Measurements from ENCODE around the gene HES5. TPM values are rescaled to one million over a fixed set of nuclear protein-coding genes. Genes with fewer than 3 reads are reported as not detected.

HES5 gene
- total and polyA plus RNA-seq, 2 donors (not counting 1 experiment from before 2014, with no cell fraction given), result not detected

DNA sequence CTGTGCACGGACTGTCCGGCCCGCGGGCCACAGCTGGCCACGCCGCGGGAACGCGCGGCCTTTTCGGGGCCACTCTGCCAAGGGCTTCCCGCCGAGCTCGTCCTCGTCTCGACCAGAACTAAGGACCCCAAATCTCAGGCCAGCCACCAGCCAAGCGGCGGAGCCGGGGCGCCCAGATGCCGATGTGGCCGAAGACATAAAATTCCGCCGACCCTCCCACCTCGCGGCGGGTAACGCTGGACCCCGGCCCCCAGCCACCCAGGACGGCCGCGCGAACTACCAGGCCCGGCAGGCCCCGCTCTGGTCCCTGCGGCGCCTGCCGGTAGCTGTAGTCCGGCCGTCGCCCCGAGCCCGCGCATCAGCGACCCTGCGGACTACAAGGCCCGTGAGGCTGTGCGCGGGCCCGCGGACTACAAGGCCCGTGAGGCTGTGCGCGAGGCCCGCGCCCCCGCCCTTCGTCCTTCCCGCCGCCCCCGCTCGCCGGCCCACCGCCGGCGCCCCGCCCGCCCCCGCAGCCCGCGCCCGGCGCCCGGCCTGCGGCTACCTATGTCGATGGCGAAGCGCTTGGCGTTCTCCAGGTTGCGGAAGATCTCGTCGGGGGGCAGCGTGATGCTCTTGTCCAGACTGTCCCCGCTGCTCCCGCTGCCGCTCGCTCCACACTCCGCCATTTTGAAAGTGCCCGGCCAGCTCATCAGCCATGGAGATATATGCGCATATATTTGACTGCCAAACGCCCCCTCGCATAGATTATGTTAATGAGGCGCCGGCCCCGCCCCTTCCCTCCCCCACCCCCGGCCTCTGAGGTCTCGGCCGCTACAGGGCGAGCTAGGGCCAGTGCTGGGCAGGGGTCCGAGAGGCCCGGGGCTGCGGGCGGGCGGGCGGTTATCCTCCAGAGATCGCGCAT is 3.9 kb downstream of the HES5 start, which contains the start of gene PANK4:
Gene PANK4 (minus strand): TSS at position 677 of the 904 bp plus-strand sequence. CDS start 9 bp downstream, at position 668.
- peaks cover 5% of the 10 kb centered on the region for H3K27me3 ChIP-seq (ENCODE audit: control insufficient read depth, insufficient read depth, low read length)

DNA sequence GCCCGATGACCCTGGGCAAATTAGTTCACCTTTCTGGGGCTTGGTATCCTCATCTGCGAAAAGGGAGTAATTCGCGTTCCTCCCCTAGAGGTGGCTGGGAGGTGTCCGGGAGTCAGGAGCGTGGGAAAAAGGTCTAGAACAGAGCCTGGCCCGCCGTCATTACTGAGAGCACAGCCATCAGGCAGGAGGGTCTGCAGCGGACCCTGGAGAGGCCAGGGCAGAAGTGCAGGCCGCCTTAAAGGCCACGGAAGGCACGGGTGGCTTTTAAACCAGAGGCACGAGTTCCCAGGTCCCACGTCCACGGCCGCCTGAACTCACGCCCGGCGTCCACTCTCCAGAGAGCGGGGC is 4.5 kb downstream of the HES5 start:
- Histone ChIP-seq H2AFZ (ENCODE audit: low read length) (peak overlapping the region; percentile 60), H3K4me2 (ENCODE audit: extremely low read depth, insufficient read depth, low read length) (peak overlapping the region; percentile 79), H3K9ac (ENCODE audit: insufficient read depth, low read length) (peak overlapping the region; percentile 81), H3K9me3 (ENCODE audit: control insufficient read depth, insufficient read depth, low read depth, low read length) (no peaks in the 10 kb centered on the region), H3K4me1 (ENCODE audit: control insufficient read depth, extremely low read depth, insufficient read depth, low read length) (peaks cover 20% of the 10 kb centered on the region), H3K79me2 (ENCODE audit: control insufficient read depth, insufficient read depth, low read length) (peaks cover 34% of the 10 kb centered on the region), H3K27ac (ENCODE audit: insufficient read depth, low read length) (peak overlapping the region; percentile 74), H3K36me3 (ENCODE audit: control insufficient read depth, insufficient read depth, low read length) (peaks cover 5% of the 10 kb centered on the region), H3K4me3 (replicated peaks in 1 of 4; ENCODE audit: control extremely low read depth in 1 of 4, insufficient read depth in 1 of 4, low read depth in 3 of 4, low read length in 4 of 4) (peak overlapping the region; percentile 77 to 97 (median 91)), H3K27me3 (ENCODE audit: control insufficient read depth, insufficient read depth, low read length) (peaks cover under 1% of the 10 kb centered on the region), H4K20me1 (ENCODE audit: control insufficient read depth, extremely low read depth, insufficient read depth, low read length) (no peaks in the 10 kb centered on the region)
- DNase-seq (ENCODE audit: low read depth in 2 of 2), result no peak
- TF ChIP-seq EZH2 (IDR thresholded peaks at IDR 0.05; ENCODE audit: low read length, missing control alignments), result no peak
- TF ChIP-seq, protein P1, sequence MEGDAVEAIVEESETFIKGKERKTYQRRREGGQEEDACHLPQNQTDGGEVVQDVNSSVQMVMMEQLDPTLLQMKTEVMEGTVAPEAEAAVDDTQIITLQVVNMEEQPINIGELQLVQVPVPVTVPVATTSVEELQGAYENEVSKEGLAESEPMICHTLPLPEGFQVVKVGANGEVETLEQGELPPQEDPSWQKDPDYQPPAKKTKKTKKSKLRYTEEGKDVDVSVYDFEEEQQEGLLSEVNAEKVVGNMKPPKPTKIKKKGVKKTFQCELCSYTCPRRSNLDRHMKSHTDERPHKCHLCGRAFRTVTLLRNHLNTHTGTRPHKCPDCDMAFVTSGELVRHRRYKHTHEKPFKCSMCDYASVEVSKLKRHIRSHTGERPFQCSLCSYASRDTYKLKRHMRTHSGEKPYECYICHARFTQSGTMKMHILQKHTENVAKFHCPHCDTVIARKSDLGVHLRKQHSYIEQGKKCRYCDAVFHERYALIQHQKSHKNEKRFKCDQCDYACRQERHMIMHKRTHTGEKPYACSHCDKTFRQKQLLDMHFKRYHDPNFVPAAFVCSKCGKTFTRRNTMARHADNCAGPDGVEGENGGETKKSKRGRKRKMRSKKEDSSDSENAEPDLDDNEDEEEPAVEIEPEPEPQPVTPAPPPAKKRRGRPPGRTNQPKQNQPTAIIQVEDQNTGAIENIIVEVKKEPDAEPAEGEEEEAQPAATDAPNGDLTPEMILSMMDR (conservative IDR thresholded peaks at IDR 0.05 in 1 of 2, IDR thresholded peaks at IDR 0.05 in 1 of 2; ENCODE audit: low read depth in 1 of 2, low read length in 2 of 2), result peak in 1 of 2 donors; percentile 6

More for the DNA sequence above, 3.9 kb downstream of the HES5 start, which contains the start of gene PANK4:
- Histone ChIP-seq H3K4me1 (ENCODE audit: control insufficient read depth, extremely low read depth, insufficient read depth, low read length) (peaks cover 20% of the 10 kb centered on the region), H2AFZ (ENCODE audit: low read length) (peak within 1 kb of the TSS; percentile 60), H3K27ac (ENCODE audit: insufficient read depth, low read length) (peak within 1 kb of the TSS; percentile 74), H3K4me3 (replicated peaks in 1 of 4; ENCODE audit: control extremely low read depth in 1 of 4, insufficient read depth in 1 of 4, low read depth in 3 of 4, low read length in 4 of 4) (peak within 1 kb of the TSS; percentile 77 to 97 (median 91)), H3K36me3 (ENCODE audit: control insufficient read depth, insufficient read depth, low read length) (peaks cover 2% of the 10 kb centered on the region), H3K9ac (ENCODE audit: insufficient read depth, low read length) (peak within 1 kb of the TSS; percentile 81), H3K9me3 (ENCODE audit: control insufficient read depth, insufficient read depth, low read depth, low read length) (no peaks in the 10 kb centered on the region), H3K79me2 (ENCODE audit: control insufficient read depth, insufficient read depth, low read length) (peaks cover 34% of the 10 kb centered on the region), H3K4me2 (ENCODE audit: extremely low read depth, insufficient read depth, low read length) (peak within 1 kb of the TSS; percentile 87), H4K20me1 (ENCODE audit: control insufficient read depth, extremely low read depth, insufficient read depth, low read length) (no peaks in the 10 kb centered on the region)
- TF ChIP-seq, protein P1 (conservative IDR thresholded peaks at IDR 0.05 in 1 of 2, IDR thresholded peaks at IDR 0.05 in 1 of 2; ENCODE audit: low read depth in 1 of 2, low read length in 2 of 2), result peak in 1 of 2 donors; percentile 7
- TF ChIP-seq EZH2 (IDR thresholded peaks at IDR 0.05; ENCODE audit: low read length, missing control alignments), result no peak
- peak; percentile 94 for DNase-seq (ENCODE audit: low read depth in 2 of 2)

DNA sequence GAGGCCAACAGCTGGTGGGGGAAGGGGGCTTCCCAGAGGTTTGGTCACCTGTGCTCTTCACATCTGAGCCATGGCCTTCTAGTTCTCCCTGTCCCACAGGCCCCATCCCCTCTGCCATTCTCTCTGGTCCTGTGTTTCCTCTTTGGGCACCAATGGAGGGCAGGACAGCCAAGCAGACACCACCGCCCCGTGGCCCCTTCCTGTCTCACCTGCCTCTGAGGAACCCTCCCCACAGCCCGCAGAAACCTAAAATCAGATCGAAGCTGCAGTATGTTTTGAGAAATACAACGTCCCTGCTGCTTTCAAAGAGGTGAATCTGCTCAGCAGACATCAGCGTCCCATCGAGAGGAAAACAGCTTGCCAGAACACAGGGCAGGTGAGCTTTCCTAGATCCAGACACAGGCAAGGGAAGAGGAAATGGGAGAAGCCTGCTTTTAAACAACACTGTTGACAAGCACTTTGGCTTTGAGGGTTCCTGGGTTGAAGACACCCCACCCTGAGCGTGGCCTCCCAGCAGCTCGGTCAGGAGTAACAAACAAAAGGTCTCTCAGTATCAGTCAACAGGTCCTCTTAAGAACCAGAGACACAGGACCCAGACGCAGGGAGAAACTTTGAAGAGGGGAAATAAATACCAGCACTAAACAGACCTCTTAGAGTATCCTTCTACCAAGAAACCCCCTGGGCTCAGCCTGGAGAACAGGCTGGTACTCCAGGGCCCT is 6.0 kb downstream of the HES5 start:
- no peak overlapping the region for H3K9ac ChIP-seq (ENCODE audit: insufficient read depth, low read length)
- no peak overlapping the region for H3K27ac ChIP-seq (ENCODE audit: insufficient read depth, low read length)
- peaks cover 20% of the 10 kb centered on the region for H3K4me1 ChIP-seq (ENCODE audit: control insufficient read depth, extremely low read depth, insufficient read depth, low read length)
- no peak overlapping the region for H2AFZ ChIP-seq (ENCODE audit: low read length)
- peak overlapping the region in 1 of 4 experiments; percentile 91 for H3K4me3 ChIP-seq (replicated peaks in 1 of 4; ENCODE audit: control extremely low read depth in 1 of 4, insufficient read depth in 1 of 4, low read depth in 3 of 4, low read length in 4 of 4)
- TF ChIP-seq, protein P1 (conservative IDR thresholded peaks at IDR 0.05 in 1 of 2, IDR thresholded peaks at IDR 0.05 in 1 of 2; ENCODE audit: low read depth in 1 of 2, low read length in 2 of 2), result no peak
- no peak for TF ChIP-seq EZH2 (IDR thresholded peaks at IDR 0.05; ENCODE audit: low read length, missing control alignments)
- H3K9me3 ChIP-seq (ENCODE audit: control insufficient read depth, insufficient read depth, low read depth, low read length), result no peaks in the 10 kb centered on the region
- peak overlapping the region; percentile 13 for H3K4me2 ChIP-seq (ENCODE audit: extremely low read depth, insufficient read depth, low read length)
- H4K20me1 ChIP-seq (ENCODE audit: control insufficient read depth, extremely low read depth, insufficient read depth, low read length), result no peaks in the 10 kb centered on the region
- peaks cover 15% of the 10 kb centered on the region for H3K36me3 ChIP-seq (ENCODE audit: control insufficient read depth, insufficient read depth, low read length)
- H3K27me3 ChIP-seq (ENCODE audit: control insufficient read depth, insufficient read depth, low read length), result no peaks in the 10 kb centered on the region
- no peak for DNase-seq (ENCODE audit: low read depth in 2 of 2)
- peaks cover 34% of the 10 kb centered on the region for H3K79me2 ChIP-seq (ENCODE audit: control insufficient read depth, insufficient read depth, low read length)

All from fibroblast of lung (primary cell).